Testis (tissue), 3 donors: ENCODE measurements around the gene ADPRH. TPM values are rescaled to one million over a fixed set of nuclear protein-coding genes. Genes with fewer than 3 reads are reported as not detected.

Experiments
- DNase-seq: peaks from one replicate; pipeline ENCODE4 v3.0.0-alpha.2; 2019
- H3K27ac ChIP-seq, 2 donors: fragments of 200-600 bp; sonication (generic); one replicate each; pipeline ENCODE4 v1.5.1; 2019
- H3K27me3 ChIP-seq: fragments of 200-600 bp; sonication (generic); one replicate; pipeline ENCODE4 v1.5.1; 2019
- H3K36me3 ChIP-seq: fragments of 200-600 bp; sonication (generic); one replicate; pipeline ENCODE4 v1.5.1; 2017; ENCODE audit warnings: low read depth; ENCODE audit errors: missing control alignments
- H3K4me1 ChIP-seq: fragments of 200-600 bp; sonication (generic); one replicate; pipeline ENCODE4 v1.5.1; 2019
- H3K4me3 ChIP-seq, 2 donors: fragments of 200-600 bp; sonication (generic); one replicate each; pipeline ENCODE4 v1.5.1; 2017 to 2019
- H3K9me3 ChIP-seq: fragments of 200-600 bp; sonication (generic); one replicate; pipeline ENCODE4 v1.5.1; 2017
- POLR2A ChIP-seq: fragments of 450-650 bp; IDR thresholded peaks from one replicate; pipeline ENCODE4 v1.6.1; 2017; ENCODE audit warnings: antibody characterized with exemption, mild to moderate bottlenecking, moderate library complexity
- WGBS, 2 donors: methylation state at CpG; one replicate each; pipeline ENCODE4 v1.1.5; 2018; 5-methylcytosine and 5-hydroxymethylcytosine counted together
- intact Hi-C: fragments of 100-400 bp; cut with DNase I; formaldehyde crosslinking; loops from one replicate; pipeline ENCODE4 v1.15.1; 2023; ENCODE audit warnings: low total_unique reads
- polyA plus RNA-seq: library from polyadenylated mRNA; stranded (reverse); fragments of 350-450 nt; fragmentation: Illumina TruSeq; extraction: RNeasy Lipid Tissue Mini Kit (QIAGEN cat#74804); gene quantifications from one replicate; pipeline ENCODE4 v1.2.3, GENCODE V29; 2014; ENCODE audit warnings: low read depth, low replicate concordance; ENCODE audit not compliant: insufficient read depth
- total RNA-seq, 2 donors: library from RNA; depleted of rRNA; stranded (reverse); fragments of >200 nt; gene quantifications; one replicate each; pipeline ENCODE4 v1.2.3, GENCODE V29; 2016
- TF ChIP-seq, protein P1 (sequence below), 3 experiments: fragments of 450-650 bp in 2 of 3; fragments of 200-600 bp in 1 of 3; sonication (generic) in 1 of 3; IDR thresholded peaks; one replicate each; pipeline ENCODE4 v1.5.1; 2016 to 2019; ENCODE audit warnings: antibody characterized with exemption in 3 of 3, mild to moderate bottlenecking in 2 of 3, moderate library complexity in 1 of 3

Gene ADPRH
- total and polyA plus RNA-seq, 3 donors from 2014 or later: 7.9 to 8.6 (median 8.0) TPM

DNA sequence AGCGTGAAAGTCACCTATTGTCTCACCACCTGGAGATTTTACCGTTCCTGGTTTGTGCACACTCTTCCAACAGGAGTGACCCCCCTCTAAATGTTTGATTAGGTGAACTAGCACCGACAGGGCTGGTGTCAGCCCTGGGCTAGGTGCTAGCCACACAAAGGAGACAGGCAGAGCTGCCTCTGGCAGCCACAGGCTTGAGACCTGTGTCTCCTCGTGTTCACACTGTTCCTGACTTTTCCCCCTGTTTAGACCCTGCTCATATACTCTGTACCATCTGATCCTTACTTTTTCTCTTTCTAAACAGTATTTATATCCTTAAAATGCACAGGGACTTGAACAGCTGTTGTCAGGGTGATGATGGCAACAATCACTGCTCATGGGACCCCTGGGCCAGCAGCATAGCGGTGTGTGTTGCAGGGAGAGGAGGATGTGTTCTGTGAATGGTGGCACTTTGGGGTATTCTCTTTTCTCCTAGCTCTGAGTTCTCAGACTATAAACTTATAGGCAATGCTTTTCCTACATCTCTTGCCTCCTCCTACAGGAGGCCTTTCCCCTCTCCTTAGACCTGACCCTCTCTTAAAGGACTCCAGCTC is 25.4 kb upstream of the ADPRH start:
- WGBS, 2 donors: 67 to 74% methylated on average over 5 of the region's 5 CpGs
- H3K4me1 ChIP-seq: no peaks in the 10 kb centered on the region
- no peaks in the 10 kb centered on the region for H3K27me3 ChIP-seq
- no peak overlapping the region for H3K4me3 ChIP-seq
- no peaks in the 10 kb centered on the region for H3K9me3 ChIP-seq
- no peak overlapping the region for H3K27ac ChIP-seq
- TF ChIP-seq, protein P1, sequence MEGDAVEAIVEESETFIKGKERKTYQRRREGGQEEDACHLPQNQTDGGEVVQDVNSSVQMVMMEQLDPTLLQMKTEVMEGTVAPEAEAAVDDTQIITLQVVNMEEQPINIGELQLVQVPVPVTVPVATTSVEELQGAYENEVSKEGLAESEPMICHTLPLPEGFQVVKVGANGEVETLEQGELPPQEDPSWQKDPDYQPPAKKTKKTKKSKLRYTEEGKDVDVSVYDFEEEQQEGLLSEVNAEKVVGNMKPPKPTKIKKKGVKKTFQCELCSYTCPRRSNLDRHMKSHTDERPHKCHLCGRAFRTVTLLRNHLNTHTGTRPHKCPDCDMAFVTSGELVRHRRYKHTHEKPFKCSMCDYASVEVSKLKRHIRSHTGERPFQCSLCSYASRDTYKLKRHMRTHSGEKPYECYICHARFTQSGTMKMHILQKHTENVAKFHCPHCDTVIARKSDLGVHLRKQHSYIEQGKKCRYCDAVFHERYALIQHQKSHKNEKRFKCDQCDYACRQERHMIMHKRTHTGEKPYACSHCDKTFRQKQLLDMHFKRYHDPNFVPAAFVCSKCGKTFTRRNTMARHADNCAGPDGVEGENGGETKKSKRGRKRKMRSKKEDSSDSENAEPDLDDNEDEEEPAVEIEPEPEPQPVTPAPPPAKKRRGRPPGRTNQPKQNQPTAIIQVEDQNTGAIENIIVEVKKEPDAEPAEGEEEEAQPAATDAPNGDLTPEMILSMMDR (IDR thresholded peaks at IDR 0.05): no peak
- TF ChIP-seq POLR2A: no peak
- intact Hi-C loops: no loop called here
- no peaks in the 10 kb centered on the region for H3K36me3 ChIP-seq
- DNase-seq: no peak

DNA sequence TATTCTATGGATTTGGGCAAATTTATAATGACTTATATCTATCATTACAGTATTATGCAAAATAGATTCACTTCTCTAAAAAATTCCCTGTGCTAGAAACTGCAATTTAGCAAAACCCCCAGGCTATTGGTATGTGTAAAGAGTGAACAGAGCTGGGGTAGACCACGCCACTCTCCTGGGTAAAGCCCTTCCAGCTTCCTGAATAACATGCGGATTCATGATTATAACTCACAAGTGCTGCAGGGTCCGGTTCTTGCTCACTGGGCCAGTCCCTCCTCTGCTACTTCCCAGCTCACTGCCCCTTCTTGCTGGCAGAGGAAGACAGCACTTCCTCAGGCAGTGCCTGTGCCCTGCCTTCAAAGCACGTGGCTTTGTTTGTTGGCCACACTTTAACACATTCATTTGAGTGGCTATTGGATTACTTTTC is 24.0 kb upstream of the ADPRH start:
- Histone ChIP-seq H3K4me3 (no peak overlapping the region), H3K9me3 (no peaks in the 10 kb centered on the region), H3K4me1 (no peaks in the 10 kb centered on the region), H3K27me3 (no peaks in the 10 kb centered on the region), H3K36me3 (no peaks in the 10 kb centered on the region), H3K27ac (no peak overlapping the region)
- 78 to 79% methylated on average over 4 of the region's 4 CpGs for WGBS, 2 donors
- no peak for DNase-seq
- TF ChIP-seq, protein P1 (IDR thresholded peaks at IDR 0.05): no peak
- no peak for TF ChIP-seq POLR2A
- intact Hi-C loops: no loop called here

DNA sequence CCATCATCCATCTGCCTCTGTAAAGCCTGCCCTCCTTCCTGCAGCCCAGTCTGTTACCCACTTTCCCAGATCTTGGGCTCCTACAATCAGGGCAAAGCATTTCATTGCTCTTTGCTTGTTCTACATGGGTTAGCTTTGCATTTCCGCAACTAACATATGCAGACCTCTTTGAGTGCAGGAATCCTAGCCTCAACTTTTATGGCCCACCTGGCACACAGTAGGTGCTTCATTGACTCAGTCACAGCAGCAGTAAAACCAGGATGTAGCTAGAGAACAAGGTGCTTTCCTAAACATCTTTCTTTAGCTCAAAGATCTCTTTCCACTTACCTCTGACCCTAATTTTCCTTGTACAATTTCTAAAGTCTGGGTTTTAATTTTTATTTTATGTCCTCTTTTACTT is 23.4 kb upstream of the ADPRH start:
- intact Hi-C loops: no loop called here
- Histone ChIP-seq H3K9me3 (no peaks in the 10 kb centered on the region), H3K4me3 (no peak overlapping the region), H3K27ac (no peak overlapping the region), H3K36me3 (no peaks in the 10 kb centered on the region), H3K4me1 (no peaks in the 10 kb centered on the region), H3K27me3 (no peaks in the 10 kb centered on the region)
- WGBS, 2 donors: 91 to 100% methylated on average over 1 of the region's 1 CpG
- no peak for TF ChIP-seq POLR2A
- TF ChIP-seq, protein P1 (IDR thresholded peaks at IDR 0.05): no peak
- DNase-seq: no peak

DNA sequence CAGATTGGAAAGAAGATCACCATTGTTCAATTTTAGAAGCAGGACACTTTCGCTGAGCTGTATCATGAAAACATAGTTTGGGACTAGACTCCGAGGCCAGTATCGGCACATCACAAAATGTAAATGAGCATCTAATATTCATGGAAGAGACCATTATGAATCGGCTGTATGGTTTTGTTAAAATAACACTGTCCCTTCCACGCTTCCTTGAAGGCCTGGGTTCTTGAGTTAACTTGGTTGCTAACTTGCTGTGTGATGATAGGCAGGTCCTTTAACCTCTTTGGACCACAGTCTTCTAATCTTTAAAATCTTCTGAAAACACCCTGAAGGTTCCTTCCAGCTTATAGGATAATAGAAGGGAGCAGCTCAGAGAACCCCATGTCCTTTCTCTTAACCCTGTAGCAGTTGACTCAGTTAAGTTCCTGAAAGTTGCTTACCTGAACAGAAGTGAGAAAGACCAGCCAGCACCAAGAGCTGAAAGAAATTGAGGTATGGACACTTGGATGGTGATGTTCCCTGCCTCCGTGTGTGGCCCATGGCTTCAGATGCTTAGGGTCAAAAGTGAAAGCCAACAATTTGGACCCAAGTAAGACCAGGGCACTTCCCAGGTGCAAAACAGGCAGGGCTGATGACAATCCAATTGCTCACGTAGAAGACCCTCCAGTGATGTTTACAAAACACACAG is 22.0 kb upstream of the ADPRH start:
- H3K27ac ChIP-seq: no peak overlapping the region
- no peaks in the 10 kb centered on the region for H3K9me3 ChIP-seq
- no peak for TF ChIP-seq POLR2A
- TF ChIP-seq, protein P1 (IDR thresholded peaks at IDR 0.05): no peak
- no peak overlapping the region for H3K4me3 ChIP-seq
- 91 to 93% methylated on average over 7 of the region's 7 CpGs for WGBS, 2 donors
- DNase-seq: no peak
- H3K27me3 ChIP-seq: no peaks in the 10 kb centered on the region
- no peaks in the 10 kb centered on the region for H3K4me1 ChIP-seq
- no peaks in the 10 kb centered on the region for H3K36me3 ChIP-seq
- intact Hi-C loops: no loop called here

DNA sequence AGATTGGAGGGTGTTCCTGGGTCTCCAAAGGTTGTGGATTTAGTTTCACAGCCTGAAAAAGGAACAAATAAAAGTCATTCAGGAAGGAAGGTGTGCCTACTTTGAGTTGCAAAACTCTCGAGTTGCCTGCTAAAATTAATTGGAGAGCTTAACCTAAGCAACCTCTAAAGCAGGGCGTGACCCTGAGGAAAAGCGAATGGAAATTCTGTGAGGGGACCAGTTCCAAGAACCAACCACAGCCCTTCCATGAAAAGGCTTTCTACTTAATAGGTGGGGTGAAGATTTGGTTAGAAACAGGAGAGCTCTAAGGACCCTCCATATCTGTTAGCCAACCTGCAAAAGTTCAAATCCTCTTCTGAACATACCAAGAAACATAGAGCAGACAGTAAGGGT is 21.4 kb upstream of the ADPRH start:
- H3K27ac ChIP-seq: no peak overlapping the region
- no peaks in the 10 kb centered on the region for H3K9me3 ChIP-seq
- WGBS, 2 donors: 84 to 86% methylated on average over 3 of the region's 3 CpGs
- no peak overlapping the region for H3K4me3 ChIP-seq
- TF ChIP-seq POLR2A: no peak
- TF ChIP-seq, protein P1 (IDR thresholded peaks at IDR 0.05): no peak
- intact Hi-C loops: no loop called here
- no peak for DNase-seq
- H3K27me3 ChIP-seq: no peaks in the 10 kb centered on the region
- no peaks in the 10 kb centered on the region for H3K36me3 ChIP-seq
- H3K4me1 ChIP-seq: no peaks in the 10 kb centered on the region
